Stimulated activated CD8-positive, alpha-beta memory T cell treated with anti-CD3 and anti-CD28 coated beads, Interleukin-12 subunit alpha, Interleukin-12 subunit beta, amount 100 ng/mL, for 4 hours (primary cell): ENCODE data around the gene COX8A.
A peak's percentile ranks its signal among the peaks of the same experiment; 100 is the strongest.
"Not testable (repeated sequence)": the region's sequence is repeated elsewhere in the genome, so short reads cannot be mapped to it uniquely, and the experiment has no call there.

Source experiments
- DNase-seq: peaks from one replicate; pipeline ENCODE4 v3.0.0-alpha.2; 2020; ENCODE audit warnings: low read depth

Gene COX8A

DNA sequence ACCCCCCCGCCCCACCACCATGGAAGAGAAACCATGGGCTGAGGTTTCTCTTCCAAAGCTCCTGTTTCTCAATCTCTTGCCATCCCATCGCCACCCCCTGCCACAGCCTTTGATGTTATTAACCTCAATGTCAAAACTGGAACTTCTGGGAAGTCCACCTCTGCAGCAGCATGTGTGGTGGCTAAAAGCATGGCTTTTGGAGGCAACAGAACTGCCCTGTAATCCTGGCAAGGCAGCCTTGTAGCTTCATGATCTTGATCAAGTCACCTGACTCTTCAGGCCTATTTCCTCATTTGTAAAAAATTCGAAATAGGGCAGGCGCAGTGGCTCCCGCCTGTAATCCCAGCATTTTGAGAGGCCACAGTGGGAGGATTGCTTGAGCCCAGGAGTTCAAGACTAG lies 3.5 kb upstream of the COX8A start:
- DNase-seq = no peak

DNA sequence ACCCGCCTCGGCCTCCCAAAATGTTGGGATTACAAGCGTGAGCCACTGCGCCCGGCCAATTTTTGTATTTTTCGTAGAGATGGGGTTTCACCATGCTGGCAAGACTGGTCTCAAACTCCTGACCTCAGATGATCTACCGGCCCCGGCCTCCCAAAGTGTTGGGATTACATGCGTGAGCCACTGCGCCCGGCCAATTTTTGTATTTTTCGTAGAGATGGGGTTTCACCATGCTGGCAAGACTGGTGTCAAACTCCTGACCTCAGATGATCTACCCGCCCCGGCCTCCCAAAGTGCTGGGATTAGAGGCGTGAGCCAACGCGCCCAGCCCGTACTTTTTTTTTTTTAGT lies 535 bp upstream of the COX8A start:
- DNase-seq = not testable (repeated sequence)

DNA sequence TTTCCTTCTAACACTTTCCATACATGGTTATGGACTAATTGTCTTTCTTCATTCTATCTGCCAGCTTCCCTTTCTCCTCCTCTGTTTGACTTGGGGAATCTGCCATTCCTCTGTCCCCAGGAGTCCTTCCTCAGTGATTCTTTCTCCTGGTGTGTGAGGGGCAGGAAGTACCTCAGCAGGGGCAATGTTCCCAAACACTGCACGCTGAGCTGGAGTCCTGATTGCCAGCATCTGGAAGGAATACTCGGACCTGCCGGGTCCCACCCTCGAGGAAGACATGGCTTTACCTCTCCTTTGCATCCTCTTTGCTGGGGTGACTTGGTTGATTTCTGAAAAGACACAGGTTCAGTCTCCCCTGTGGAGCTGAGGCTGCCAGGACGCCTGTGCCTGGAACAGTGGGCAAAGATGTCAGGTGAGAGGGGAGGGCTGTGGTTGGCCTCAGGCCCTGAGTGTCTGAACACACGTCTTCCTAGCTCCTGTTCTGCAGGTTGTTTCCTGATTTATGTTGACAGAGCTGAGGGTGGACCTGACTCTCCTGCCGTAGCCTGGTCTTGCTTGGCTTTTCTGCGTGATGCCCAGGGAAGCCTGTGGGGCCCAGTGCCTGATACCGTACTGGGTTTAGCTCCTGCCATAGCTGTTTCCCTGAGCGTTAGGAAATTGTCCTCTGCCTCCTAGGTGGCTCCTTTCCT lies 4.3 kb downstream of the COX8A start:
- DNase-seq = no peak

DNA sequence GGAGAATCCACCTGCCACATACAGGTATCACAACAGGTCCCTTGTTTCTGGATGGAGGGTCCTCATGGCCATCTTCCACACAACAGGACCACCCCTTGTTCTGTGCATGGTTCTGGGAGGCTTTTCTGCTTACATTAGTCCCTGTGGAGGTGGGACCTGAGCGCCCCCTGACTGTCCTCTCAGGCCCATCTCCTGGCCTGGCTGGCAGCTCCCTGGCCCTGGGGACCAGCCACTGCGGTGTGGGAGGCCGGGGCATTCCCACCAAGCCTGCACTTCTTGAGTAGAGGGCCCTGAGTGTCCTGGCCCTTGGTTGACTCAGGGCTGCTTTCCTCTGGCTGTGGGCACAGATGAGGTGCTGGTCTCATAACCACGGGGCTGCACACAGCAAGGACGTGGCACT lies 5.0 kb downstream of the COX8A start:
- DNase-seq = no peak

DNA sequence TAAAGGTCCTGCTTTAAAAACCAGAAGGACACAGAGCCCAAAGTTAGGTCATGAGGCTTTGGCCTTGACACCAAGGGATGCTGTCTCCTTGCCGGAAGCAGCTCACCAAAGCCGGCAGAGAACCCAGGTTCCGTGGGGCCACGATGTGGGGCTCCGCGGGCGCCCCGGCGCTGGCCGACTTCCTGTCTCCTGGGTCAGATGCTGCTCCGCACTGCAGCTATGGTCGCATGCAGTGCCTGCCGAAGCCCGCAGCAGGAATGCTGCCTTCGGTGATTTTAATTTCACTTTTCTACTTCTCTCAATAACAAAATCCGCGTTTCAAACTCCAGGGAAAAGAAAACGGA lies 11.4 kb downstream of the COX8A start:
- peak; percentile 29 for DNase-seq

DNA sequence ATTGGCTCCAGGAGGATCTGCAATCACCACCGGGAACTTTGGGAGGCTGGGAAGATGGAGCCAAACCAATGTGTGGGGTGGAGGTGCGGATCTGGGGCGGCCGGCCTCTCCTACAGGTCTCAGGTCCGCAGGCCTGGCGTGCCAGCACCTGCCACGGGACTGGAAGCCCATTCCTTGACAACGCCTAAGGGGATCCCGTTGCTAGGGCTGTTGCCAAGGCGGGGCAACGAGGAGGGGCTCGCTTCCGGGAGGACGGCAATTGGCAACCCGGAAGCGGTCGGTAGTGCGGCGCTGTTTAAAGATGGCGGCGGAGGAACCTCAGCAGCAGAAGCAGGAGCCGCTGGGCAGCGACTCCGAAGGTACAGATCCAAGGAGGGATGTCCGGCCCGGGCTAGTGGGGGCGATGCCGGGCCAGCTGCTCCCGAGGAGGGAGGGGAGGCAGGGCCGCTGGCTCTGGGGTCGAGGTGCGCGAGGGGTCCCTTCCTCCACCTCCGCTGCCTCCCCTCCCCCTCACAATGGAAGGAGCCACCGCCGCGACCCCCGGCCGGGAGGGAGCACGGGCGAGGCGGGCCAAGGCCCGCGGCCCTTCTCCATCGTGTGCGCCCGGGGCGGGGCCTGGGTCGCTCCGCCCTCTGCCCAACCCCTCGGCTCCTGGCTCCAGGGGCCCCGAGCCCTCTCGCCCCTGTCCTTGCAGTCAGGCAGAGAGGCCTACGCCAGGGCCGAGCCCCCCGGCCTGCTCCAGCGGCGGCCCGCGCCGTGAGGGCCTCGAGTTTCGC lies 11.9 kb downstream of the COX8A start, which contains the start of gene OTUB1:
TSS of gene OTUB1 (plus strand) at position 283 of the 776 bp plus-strand sequence. CDS start at position 302, 19 bp downstream.
- peak; percentile 78 for DNase-seq

DNA sequence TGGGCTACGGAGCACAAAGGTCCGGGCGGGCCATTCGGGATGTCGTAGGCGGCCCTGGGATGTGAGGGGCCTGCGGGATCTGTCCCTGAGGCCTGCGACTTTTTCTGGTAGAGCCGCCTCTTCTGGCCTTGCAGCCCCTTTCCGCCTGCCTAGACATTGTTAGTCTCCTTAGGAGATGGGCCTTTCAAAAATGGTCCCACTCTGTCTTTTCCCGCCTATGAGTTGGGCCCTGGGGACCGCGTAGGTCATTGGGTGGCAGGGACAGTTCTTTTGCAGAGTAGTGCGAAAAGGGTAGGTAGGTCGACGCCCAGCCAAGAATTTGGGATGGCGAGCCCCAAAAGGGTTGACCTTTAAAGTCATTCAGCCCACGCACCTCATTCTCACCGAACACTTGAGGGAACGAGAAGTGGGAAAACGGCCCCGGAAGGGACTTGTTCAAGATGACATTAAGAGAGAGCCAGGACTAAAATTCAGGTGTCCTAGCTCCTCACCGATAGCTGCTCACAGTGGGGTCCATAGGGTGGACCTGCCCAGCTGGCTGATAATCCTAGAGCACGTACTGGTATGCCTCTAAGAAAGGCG lies 12.6 kb downstream of the COX8A start:
- no peak for DNase-seq

DNA sequence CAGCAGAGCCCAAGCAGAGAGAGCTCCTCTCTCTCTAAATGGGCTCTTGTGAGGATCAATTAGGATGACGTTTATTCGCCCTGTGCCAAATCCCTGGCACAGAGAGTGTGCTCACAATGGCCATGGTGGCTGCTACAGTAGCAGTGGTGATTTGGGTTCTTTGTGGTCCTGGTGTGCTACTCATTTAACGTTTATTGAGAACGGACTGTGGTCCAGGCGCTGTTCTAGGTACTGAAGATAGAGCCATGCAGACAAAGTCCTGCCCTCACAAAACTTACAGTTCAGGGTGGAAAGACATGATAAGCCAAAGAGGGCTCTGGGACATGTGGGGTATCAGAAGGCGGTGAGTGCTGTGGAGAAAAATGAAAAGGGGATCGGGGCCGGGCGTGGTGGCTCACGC lies 17.1 kb downstream of the COX8A start:
- DNase-seq = no peak

DNA sequence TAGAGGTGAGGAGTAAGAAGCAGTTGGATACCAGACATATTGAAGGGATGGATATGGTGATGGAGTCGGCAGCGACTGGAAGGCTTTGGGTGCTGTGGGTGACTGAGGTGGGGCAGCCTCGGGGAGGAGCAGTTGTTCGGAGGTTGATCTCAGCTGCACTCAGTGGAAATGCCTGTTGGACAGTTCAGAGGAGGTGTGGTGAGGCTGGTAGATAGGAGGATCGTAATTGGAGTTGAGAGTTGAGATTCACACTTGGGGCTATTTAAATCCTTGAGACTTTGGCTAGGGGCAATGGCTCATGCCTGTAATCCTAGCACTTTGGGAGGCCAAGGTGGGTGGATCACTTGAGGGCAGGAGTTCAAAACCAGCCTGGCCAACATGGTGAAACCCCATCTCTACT lies 18.7 kb downstream of the COX8A start:
- DNase-seq = no peak

DNA sequence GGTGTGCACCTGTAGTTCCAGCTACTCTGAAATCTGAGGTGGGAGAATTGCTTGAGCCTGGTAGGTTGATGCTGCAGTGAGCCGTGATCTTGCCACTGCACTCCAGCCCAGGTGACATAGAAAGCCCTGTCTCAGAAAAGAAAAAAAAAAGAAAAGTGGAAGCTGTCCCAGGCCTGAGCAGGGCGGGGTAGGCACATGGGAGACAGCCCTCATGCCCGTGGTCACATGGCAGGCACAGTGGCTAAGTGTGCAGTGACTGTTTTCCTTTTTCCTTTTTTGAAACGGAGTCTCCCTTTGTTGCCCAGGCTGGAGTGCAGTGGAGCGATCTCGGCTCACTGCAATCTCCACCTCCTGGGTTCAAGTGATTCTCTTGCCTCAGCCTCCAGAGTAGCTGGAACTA lies 19.6 kb downstream of the COX8A start:
- no peak for DNase-seq

DNA sequence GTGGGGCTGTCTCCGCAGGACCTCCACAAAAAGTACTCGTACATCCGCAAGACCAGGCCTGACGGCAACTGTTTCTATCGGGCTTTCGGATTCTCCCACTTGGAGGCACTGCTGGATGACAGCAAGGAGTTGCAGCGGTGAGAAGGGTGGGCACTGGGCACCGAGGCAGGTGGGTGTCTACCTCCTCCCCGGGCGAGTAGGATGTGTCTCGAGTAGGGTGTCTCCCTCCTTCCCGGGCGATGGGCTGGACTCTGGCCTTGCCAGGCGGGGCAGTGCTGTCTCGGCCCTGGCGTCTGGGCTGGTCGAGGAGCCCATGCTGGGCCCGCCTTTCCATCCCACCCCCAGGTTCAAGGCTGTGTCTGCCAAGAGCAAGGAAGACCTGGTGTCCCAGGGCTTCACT lies 22.1 kb downstream of the COX8A start:
- no peak for DNase-seq

DNA sequence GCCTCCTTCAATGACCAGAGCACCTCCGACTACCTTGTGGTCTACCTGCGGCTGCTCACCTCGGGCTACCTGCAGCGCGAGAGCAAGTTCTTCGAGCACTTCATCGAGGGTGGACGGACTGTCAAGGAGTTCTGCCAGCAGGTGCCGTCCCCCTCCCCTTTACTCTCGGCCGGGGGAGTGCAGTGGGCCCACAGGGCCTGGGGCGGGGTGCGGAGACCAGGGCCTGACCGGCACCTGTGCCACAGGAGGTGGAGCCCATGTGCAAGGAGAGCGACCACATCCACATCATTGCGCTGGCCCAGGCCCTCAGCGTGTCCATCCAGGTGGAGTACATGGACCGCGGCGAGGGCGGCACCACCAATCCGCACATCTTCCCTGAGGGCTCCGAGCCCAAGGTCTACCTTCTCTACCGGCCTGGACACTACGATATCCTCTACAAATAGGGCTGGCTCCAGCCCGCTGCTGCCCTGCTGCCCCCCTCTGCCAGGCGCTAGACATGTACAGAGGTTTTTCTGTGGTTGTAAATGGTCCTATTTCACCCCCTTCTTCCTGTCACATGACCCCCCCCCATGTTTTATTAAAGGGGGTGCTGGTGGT lies 22.8 kb downstream of the COX8A start:
- DNase-seq = no peak

DNA sequence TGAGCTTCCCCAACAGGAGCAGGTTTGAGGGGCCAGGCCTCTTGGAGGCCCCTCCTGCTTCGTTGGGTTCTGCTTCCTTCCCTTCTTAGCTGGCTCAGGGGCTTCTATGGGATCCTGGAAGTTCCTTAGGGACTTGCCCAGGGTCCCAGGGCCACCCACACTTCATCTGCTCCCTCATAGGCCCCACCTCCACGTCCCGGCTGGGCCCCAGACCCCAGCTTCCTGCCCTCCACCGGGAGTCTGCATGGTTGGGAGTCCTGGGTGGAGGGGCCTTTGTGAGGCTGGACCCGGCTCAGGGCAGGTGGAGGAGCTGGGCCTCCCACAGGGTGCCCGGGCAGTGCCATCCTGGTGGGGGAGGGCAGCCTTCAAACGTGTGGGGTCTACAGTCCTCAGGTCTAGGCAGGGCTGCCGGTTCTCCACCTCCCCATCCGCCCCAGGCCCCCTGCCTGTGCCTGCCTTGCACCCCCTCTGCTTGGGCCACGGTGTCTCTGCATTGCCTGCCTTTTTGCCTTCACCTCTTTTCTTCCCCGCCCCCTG lies 23.4 kb downstream of the COX8A start:
- no peak for DNase-seq

DNA sequence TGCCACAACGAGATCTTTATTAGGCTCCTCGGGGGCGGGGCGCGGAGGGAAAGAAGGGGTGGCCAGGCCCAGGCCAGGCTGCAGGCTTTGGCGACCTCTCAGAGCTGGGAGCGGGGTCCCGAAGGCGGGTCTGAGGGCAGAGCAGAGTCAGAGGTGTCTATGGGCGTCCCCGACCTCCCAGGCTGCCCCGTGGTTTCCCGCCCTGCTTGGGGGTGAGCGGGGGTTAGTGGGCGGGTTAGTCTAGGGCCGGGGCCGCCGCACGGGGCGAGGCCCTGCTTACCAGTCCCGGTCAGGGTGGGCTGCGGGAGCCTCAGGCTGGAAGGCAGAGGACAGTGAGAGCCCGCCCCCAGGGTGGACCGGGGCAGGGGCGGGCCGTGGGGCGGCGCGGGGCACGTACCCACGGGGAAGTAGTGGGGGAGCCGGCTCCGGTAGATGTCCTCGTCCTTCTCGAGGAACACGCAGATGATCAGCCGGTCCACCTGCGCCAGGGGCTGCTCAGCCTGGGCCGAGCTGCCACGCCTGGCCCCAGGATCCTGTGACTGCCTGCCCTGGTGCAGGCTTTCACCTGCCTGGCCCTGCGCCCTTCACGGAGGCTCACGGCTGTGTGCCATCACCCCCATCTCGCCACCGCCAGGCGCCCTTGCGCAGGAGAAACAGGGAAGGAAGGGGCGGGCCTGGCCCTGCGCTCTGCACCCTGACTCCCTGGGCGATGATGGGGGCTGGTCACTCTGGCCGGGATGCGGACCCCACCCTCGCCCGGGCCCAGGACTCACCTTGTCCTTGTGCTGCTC lies 24.3 kb downstream of the COX8A start:
- no peak for DNase-seq

DNA sequence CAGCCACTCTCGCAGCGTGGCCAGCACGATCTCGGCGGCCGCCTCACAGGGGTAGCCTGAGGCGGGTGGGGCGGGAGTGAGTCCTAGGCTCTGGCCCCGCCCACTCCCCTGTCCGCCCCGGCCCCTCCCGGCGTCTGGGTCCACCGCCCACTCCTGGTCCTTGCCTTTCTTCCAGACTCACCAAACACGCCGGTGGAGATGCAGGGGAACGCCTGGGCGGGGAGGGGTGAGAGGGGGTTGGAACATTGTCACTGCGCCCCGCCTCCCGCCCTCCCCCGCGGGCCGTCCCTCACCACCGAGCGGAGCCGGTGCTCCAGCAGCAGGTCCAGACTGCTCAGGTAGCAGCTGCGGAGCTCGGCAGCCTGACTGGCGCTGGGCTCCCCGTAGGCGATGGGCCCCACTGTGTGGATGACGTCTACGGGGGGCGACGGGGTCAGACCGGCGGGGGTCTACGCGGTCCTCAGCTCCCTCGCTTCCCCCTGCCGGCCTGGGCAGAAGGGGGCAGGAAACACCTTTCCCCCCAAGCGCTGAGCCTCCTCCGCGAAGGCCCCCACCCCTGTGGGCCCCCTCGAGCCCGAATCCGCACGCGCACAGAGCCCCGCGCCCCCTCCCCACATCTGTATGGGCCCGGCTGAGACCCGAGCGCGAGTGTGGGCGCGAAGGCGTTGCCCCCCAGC lies 25.1 kb downstream of the COX8A start:
- DNase-seq = peak; percentile 52

DNA sequence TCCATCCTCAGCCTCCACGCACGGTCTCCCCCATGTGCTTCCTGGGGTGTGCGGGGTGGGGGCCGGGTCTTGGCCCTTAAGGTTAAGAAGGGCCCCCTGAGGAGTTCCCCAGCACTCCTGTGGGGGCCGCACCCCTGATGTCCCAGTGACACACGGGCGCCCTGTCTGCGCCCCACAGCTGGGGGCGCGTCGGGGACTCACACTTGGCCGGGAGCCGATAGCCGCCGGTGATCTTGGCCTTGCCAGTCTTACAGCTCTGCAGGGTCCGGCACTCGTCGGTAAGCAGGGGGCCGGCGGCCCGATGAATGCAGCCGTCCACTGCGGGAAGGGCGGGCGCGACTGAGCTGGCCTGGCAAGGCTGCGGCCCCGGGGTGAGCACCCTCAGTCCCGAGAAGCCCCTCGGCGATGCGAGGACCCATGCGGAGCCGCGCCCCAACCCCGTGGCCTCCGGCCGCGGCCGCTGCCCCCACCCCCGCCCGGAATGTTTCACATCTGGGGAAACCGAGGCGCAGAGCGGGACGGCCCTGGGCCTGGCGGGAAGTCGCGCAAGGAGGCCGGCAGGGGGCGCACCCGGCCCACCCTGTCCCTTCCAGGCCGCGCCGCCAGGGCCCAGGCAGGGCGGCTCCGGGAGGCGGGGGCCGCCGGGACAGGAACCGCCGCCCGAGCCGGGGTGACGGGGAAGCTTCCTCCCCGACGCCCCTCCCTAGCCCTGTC lies 25.8 kb downstream of the COX8A start:
- DNase-seq = peak; percentile 59

DNA sequence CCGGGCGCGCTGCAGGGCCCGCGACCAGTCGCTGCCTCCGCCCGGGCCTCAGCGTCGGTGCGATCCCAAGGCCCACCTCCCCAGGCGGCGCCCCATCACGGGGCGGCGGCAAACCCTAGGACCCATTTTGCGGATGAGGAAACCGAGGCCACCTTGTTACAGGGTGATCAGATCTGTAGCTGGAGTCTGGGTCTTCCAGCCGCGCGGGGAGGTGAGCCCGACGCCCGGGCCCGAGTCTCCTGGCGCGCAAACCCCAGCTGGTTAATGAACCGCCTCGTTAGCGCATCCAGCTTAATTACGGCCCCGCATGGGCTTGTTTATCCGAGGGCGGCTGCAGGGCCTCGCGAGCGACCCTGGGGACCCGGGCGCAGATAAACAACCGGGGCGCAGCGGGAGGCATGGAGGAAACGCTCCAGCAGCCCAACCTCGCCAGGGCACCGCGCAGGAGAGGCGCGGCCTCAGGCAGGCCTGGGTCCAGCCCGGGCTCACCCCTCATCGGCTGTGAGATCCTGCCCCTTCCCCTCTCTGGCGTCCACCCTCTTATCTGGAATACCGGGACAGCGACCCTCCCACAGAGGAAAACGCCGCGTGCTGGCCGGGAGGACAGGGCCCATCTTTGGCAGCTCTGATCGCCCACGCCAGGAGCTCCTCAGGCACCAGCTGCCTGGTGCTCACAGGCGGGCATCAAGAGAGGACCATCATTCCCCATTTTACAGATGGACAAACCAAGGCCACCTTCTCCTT lies 26.5 kb downstream of the COX8A start:
- DNase-seq = no peak

DNA sequence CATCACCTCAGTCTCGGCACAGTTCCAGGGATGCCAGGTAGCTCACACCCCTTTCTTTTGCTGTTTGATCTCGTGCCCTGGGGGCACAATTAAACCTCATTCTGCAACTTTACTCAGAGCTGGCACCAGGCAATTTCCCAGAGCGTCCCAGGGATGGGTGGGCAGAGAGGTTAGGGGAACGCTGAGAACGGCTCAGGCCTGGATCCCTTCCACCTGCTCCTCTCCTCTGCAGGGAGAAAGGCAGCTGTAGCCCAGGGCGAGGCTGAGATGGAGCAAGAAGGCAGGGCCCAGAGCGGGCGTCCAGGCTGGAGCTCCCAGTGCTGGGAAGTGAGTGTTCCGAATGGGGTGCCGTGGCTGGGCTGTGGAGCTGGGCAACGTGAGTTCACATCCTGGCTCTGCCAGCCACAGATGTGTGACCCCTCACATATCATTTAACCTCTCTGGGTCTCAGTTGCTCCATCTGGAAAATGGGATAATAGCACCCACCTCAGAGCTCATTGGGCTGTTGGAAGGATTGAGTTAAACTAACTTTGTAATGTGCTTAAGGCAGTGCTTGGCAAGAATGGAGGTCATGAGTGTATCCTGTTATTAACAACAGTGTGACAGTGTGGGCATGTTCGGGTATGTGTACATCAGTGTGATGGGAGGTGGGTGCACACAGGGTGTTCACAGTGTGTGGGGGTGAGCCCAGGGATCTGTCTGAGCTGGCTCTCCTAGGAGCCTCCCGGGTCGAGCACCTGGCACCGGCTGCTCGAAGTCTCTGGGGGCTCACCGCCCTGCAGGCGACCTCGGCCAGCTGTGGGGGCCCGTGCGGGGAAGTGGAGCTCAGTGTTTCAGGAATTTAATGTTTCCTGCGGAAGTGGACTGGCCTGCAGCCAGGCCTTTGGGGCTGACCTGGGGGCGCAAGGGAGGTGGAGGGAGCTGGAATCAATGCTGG lies 27.3 kb downstream of the COX8A start:
- no peak for DNase-seq
